Vagina (tissue), 2 donors: ENCODE measurements around the gene UMPS.

ENCODE experiments used
- POLR2A ChIP-seq, 2 donors: fragments of 450-650 bp; IDR thresholded peaks; one replicate each; pipeline ENCODE4 v1.6.1; 2017; ENCODE audit warnings: antibody characterized with exemption in 2 of 2, mild to moderate bottlenecking in 2 of 2, moderate library complexity in 2 of 2
- TF ChIP-seq, protein P1 (sequence below), 3 experiments: fragments of 450-650 bp in 2 of 3; fragments of 200-600 bp in 1 of 3; sonication (generic) in 1 of 3; IDR thresholded peaks; one replicate each; pipeline ENCODE4 v1.5.1; 2017 to 2019; ENCODE audit warnings: antibody characterized with exemption in 3 of 3, mild to moderate bottlenecking in 2 of 3, moderate library complexity in 2 of 3

DNA sequence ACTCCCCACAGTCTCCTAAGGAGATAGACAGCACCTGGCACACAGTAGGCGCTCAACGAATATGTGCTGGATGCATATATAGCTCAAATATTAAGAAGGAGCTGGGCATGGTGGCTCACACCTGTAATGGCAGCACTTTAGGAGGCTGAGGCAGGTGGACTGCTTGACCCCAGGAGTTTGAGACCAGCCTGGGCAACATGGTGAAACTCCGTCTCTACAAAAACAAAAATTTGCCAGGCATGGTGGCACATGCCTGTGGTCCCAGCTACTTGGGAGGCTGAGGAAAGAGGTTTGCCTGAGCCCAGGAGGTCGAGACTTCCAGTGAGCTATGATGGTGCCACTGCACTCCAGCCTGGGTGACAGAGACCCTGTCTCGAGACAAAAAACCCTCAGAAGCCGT lies 37.4 kb downstream of the UMPS start:
- TF ChIP-seq, protein P1, sequence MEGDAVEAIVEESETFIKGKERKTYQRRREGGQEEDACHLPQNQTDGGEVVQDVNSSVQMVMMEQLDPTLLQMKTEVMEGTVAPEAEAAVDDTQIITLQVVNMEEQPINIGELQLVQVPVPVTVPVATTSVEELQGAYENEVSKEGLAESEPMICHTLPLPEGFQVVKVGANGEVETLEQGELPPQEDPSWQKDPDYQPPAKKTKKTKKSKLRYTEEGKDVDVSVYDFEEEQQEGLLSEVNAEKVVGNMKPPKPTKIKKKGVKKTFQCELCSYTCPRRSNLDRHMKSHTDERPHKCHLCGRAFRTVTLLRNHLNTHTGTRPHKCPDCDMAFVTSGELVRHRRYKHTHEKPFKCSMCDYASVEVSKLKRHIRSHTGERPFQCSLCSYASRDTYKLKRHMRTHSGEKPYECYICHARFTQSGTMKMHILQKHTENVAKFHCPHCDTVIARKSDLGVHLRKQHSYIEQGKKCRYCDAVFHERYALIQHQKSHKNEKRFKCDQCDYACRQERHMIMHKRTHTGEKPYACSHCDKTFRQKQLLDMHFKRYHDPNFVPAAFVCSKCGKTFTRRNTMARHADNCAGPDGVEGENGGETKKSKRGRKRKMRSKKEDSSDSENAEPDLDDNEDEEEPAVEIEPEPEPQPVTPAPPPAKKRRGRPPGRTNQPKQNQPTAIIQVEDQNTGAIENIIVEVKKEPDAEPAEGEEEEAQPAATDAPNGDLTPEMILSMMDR (IDR thresholded peaks at IDR 0.05): no peak
- no peak for TF ChIP-seq POLR2A (IDR thresholded peaks at IDR 0.05)
